GM19238 (cell line): Measurements from ENCODE around the gene KIF5C.

Experiments used
- DNase-seq: peaks from one replicate; pipeline ENCODE4 v3.0.0; 2011; ENCODE audit warnings: low spot score; ENCODE audit not compliant: insufficient read length

Gene KIF5C

GRCh38 chr2:148924514-148925178 is 49.6 kb downstream of the KIF5C start:
- DNase-seq: no peak

GRCh38 chr2:148926291-148926961 is 51.4 kb downstream of the KIF5C start:
- DNase-seq: peak; percentile 13

- DNase-seq: no peak
Measured at GRCh38 chr2:148926981-148927401, 52.0 kb downstream of the KIF5C start.

GRCh38 chr2:148928395-148928794 is 53.4 kb downstream of the KIF5C start:
- no peak for DNase-seq

GRCh38 chr2:148930046-148930775 is 55.2 kb downstream of the KIF5C start:
- DNase-seq: no peak

GRCh38 chr2:148932536-148932935 is 57.5 kb downstream of the KIF5C start:
- no peak for DNase-seq

- DNase-seq: no peak
Measured at GRCh38 chr2:148933456-148933855, 58.4 kb downstream of the KIF5C start.

GRCh38 chr2:148935791-148936190 is 60.8 kb downstream of the KIF5C start:
- no peak for DNase-seq

- no peak for DNase-seq
Measured at GRCh38 chr2:148936857-148937450, 61.9 kb downstream of the KIF5C start.

GRCh38 chr2:148939271-148939670 is 64.2 kb downstream of the KIF5C start:
- DNase-seq: no peak

- no peak for DNase-seq
Measured at GRCh38 chr2:148943097-148943496, 68.1 kb downstream of the KIF5C start.

GRCh38 chr2:148944536-148944935 is 69.5 kb downstream of the KIF5C start:
- no peak for DNase-seq

GRCh38 chr2:148947299-148947698 is 72.3 kb downstream of the KIF5C start:
- no peak for DNase-seq

GRCh38 chr2:148948868-148949267 is 73.8 kb downstream of the KIF5C start:
- DNase-seq: no peak

GRCh38 chr2:148949348-148949747 is 74.3 kb downstream of the KIF5C start:
- no peak for DNase-seq

- no peak for DNase-seq
Measured at GRCh38 chr2:148952621-148953020, 77.6 kb downstream of the KIF5C start.

- no peak for DNase-seq
Measured at GRCh38 chr2:148953426-148953825, 78.4 kb downstream of the KIF5C start.

GRCh38 chr2:148954536-148954935 is 79.5 kb downstream of the KIF5C start:
- DNase-seq: no peak

- DNase-seq: no peak
Measured at GRCh38 chr2:148955798-148956197, 80.8 kb downstream of the KIF5C start.

GRCh38 chr2:148957023-148957422 is 82.0 kb downstream of the KIF5C start:
- no peak for DNase-seq

GRCh38 chr2:148959745-148960144 is 84.7 kb downstream of the KIF5C start:
- DNase-seq: no peak

- no peak for DNase-seq
Measured at GRCh38 chr2:148960483-148960882, 85.5 kb downstream of the KIF5C start.
